B cell (primary cell): ENCODE measurements around the gene SCARB1.

Experiments used
- EZH2 ChIP-seq: IDR thresholded peaks from 2 replicates; pipeline ENCODE4 v1.6.1; 2012; ENCODE audit warnings: borderline replicate concordance, low read depth, mild to moderate bottlenecking, moderate library complexity, low read length; ENCODE audit not compliant: insufficient read depth, poor library complexity, severe bottlenecking
- TF ChIP-seq, protein P1 (sequence below): fragments of 200-600 bp; IDR thresholded peaks from one replicate; pipeline ENCODE4 v1.8.0; 2022; ENCODE audit warnings: antibody characterized with exemption, mild to moderate bottlenecking

DNA sequence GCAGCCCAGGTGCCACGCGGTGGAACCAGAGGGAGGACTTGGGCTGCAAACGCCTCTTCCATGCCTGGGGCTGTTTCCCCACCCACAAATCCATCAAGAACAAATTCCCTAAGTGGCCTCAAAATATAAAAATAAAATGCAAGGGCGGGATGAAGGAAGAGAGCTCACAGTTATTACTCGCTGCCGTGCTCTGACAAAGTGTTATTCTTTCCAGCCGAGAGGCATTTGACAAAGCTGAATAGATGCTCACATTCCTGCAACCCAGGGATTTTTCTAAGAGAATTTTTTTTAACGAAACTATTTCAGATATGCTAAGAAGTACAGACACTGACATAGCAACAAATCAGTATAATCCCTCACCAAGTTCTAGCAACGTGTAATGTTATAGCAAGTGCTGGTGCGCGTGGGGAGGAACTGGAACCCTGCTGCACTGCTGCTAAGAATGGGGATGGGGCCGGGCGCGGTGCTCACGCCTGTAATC, 70.7 kb downstream of the SCARB1 start:
- TF ChIP-seq, protein P1, sequence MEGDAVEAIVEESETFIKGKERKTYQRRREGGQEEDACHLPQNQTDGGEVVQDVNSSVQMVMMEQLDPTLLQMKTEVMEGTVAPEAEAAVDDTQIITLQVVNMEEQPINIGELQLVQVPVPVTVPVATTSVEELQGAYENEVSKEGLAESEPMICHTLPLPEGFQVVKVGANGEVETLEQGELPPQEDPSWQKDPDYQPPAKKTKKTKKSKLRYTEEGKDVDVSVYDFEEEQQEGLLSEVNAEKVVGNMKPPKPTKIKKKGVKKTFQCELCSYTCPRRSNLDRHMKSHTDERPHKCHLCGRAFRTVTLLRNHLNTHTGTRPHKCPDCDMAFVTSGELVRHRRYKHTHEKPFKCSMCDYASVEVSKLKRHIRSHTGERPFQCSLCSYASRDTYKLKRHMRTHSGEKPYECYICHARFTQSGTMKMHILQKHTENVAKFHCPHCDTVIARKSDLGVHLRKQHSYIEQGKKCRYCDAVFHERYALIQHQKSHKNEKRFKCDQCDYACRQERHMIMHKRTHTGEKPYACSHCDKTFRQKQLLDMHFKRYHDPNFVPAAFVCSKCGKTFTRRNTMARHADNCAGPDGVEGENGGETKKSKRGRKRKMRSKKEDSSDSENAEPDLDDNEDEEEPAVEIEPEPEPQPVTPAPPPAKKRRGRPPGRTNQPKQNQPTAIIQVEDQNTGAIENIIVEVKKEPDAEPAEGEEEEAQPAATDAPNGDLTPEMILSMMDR: no peak
- TF ChIP-seq EZH2: no peak
